Transverse colon (tissue), 3 donors: ENCODE measurements around the gene C11orf21.

ENCODE experiments used
- CTCF ChIP-seq, 5 experiments: fragments of 200-600 bp in 3 of 5; fragments of 450-650 bp in 2 of 5; sonication (generic) in 3 of 5; IDR thresholded peaks; 1 replicate in 2 of 5; 2 replicates in 3 of 5; pipeline ENCODE4 v1.5.1; 2016 to 2017; ENCODE audit warnings: antibody characterized with exemption in 5 of 5, inconsistent platforms in 3 of 5, mild to moderate bottlenecking in 2 of 5, moderate library complexity in 1 of 5
- EP300 ChIP-seq: sonication (generic); formaldehyde crosslinking; IDR thresholded peaks from one replicate; pipeline ENCODE4 v1.6.1; 2017; ENCODE audit warnings: antibody characterized with exemption, low read depth
- POLR2A ChIP-seq: fragments of 450-650 bp; IDR thresholded peaks from one replicate; pipeline ENCODE4 v1.6.1; 2016; ENCODE audit warnings: antibody characterized with exemption, mild to moderate bottlenecking, moderate library complexity

- TF ChIP-seq CTCF (IDR thresholded peaks at IDR 0.05) (no peak), POLR2A (no peak), EP300 (no peak)
These were observed 14.6 kb downstream of the C11orf21 start for GRCh38 chr11:2287091-2287490.
